Fibroblast of mammary gland (primary cell): ENCODE results near the gene SPDEF.

ENCODE experiments used
- DNase-seq: peaks from one replicate; pipeline ENCODE4 v3.0.0-alpha.2; 2010; ENCODE audit warnings: low read depth
- H3K4me3 ChIP-seq: 2 replicates; pipeline ENCODE4 v1.5.1; 2011; ENCODE audit warnings: low read depth, mild to moderate bottlenecking, low read length, moderate library complexity; ENCODE audit not compliant: control insufficient read depth
- TF ChIP-seq, protein P1 (sequence below): conservative IDR thresholded peaks from 2 replicates; pipeline ENCODE4 v1.5.1; 2011; ENCODE audit warnings: low read depth, low read length, inconsistent platforms; ENCODE audit not compliant: control insufficient read depth, insufficient read depth

Gene SPDEF

DNA sequence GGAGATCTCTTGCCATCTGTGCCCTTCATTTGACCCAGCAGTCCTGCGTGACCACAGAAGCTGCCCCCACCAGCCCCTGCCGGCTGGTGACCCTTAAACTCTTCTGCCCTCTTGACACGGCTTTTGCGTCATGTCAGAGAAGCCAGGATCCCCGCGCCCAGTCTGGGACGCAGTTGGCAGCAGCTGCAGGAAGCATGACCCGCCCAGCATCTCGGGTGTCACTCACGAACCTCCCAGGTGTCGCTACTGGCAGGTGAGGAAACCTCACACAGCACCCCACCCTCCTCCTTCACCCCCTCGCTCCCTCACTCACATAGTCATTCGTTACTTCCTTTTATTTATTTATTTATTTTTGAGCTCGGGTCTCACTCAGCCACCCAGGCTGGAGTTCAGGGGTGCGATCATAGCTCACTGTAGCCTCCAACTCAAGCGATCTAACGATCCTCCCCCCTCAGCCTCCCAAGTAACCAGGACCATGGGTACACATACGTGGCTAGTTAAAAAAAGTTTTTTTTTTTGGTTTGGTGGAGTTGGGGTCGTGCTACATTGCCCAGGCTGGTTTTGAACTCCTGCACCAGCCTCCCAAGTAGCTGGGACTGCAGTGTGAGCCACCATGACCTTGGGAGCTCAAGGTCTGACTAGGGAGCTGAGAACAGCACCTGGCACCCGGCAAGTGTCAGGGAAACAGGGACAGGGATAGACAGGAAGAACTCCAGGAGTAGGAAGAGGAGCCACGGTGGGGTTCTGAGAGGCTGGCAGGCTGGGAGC, 14.1 kb upstream of the SPDEF start:
- DNase-seq: no peak
- TF ChIP-seq, protein P1, sequence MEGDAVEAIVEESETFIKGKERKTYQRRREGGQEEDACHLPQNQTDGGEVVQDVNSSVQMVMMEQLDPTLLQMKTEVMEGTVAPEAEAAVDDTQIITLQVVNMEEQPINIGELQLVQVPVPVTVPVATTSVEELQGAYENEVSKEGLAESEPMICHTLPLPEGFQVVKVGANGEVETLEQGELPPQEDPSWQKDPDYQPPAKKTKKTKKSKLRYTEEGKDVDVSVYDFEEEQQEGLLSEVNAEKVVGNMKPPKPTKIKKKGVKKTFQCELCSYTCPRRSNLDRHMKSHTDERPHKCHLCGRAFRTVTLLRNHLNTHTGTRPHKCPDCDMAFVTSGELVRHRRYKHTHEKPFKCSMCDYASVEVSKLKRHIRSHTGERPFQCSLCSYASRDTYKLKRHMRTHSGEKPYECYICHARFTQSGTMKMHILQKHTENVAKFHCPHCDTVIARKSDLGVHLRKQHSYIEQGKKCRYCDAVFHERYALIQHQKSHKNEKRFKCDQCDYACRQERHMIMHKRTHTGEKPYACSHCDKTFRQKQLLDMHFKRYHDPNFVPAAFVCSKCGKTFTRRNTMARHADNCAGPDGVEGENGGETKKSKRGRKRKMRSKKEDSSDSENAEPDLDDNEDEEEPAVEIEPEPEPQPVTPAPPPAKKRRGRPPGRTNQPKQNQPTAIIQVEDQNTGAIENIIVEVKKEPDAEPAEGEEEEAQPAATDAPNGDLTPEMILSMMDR: no peak
- H3K4me3 ChIP-seq: no peak overlapping the region

DNA sequence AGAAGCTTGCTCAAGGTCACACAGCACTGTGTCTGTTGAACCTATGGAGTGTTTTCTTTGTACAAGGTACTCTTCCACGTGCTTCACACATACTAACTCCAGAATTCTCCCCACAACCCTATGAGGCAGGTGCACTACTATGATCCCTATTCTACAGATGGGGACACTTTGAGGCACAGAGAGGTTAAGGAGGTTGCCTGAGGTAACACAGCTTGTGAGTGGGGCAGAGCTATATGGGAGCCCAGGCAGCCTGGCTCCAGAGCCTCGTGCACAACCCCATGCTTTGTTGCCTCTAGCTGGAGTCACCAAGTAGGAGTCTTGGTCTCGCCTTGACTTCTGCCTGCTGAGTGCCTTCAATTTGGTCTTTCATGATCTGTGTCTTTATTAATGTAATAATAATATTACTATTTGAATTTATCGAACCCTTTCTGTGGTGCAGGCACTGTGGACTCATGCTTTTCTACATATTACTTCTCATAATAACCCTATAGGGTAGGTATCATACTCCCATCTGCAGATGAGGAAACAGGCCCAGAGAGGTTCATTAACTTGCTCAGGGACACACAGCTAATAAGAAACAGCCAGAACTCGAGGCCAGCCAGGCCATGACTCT, 13.3 kb upstream of the SPDEF start:
- no peak for DNase-seq
- no peak overlapping the region for H3K4me3 ChIP-seq

DNA sequence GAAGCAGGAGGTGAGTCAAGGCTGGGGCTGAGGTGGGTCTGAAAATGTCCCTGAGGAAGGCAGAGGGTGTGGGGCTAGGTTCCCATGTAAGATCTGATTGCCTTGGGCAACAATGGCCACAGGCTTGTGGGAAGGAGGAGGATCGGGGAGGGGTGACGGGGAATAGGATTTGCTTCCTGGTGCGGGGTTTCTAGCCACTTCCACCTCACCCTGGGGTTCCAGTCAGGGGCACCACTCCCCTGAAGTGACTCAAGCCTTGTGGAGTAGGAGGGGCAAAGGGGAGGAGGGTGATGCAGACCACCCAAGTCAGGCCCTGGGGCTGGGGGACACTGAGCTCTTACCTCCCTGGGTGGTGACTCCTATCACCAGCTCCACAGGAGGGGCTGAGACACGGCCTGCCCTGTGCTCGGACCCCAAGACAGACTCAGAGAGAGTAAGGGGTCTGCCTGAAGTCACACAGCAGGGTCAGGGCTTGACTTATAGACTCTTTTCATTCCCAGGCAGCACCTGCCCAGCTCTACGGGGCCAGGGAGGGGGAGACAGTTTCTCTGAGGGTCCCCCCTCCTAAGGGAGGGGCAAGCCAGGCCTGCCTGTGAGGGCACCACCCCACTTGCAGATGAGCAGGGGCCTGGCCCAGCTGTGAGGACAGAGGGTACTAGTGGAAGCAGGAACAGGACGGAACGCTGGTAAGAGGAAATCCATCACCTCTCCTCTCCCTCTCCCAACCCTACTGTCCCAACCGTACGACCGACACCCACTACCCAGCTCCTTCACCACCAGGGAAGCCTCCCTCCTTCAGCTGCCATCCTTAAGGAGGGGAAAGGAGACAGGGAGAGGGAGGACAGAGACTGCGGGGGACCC, 12.4 kb upstream of the SPDEF start:
- TF ChIP-seq, protein P1: no peak
- H3K4me3 ChIP-seq: no peak overlapping the region
- no peak for DNase-seq

More for the DNA sequence above, 13.3 kb upstream of the SPDEF start:
- TF ChIP-seq, protein P1: no peak

DNA sequence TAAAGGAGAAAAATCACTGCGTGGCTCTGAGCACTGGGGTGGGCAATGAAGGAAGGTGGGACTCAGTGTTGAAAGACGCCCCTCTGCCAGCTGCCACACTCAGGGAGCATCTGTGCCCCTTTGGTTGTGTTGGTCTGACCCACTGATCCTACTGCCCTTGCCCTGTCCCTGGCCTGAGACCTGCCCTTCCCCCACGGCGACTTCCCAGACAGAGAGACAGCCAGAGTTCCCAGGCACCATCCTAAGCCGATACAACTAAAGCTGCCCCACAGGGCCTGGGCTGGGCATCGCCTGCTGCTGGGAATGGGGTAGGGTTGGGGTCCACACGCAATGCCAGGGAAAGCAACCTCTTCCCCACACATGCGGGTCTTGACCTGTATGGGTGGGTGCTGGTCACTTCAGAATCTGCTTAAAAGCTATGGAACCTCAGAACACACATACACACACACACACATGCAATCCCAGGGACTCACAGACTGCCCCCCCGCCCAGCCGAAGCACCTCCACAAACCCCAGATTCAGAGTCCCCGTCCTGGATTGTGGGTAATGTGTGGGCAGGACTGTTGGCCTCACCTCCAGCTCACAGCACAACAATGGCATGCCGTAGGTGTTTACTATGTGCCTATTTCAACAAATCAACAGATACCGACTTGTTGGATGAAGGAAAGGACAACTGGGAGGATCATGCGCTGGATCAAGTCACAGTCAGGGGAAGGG, 10.9 kb upstream of the SPDEF start:
- TF ChIP-seq, protein P1: no peak
- no peak for DNase-seq

DNA sequence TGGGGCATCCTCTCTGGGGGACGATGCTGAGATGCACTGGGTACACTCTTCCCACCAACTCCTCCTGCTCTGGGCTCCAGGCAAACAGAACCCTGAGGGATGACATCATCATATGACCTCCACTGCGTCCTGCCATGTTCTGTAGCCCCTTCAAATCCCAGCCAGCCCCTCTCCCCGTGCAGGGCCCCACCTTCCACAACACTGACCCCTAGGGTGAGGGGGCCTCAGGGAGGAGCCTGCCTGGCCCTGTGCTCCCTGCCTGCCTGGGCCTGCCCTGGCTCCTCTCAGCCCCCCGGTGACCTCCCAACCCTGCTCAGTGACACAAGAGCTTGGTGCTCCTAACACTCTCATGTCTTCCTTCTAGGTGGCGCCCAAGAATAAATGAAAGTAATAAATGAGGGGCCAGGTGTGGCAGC, 9.6 kb upstream of the SPDEF start:
- H3K4me3 ChIP-seq: no peak overlapping the region
- TF ChIP-seq, protein P1: no peak
- DNase-seq: no peak

More for the DNA sequence above, 10.9 kb upstream of the SPDEF start:
- H3K4me3 ChIP-seq: no peak overlapping the region

DNA sequence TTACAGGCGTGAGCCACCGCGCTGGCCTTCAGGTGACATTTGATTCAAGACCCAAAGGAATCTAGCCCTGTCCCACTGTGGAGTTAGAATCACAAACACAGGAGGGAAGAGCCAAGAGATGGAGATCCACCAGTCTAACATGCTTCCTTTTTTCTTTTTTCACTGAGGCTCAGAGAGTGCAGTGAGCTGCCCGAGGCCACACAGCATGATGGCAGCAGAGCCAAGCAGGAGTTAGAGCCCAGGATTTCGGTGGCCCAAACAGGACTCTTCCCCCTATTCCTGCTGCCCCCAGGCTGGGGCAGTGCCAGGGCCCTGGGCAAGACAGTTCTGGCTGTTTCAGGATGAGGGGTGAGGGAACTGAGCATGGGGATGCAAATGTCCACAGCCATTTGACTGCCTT, 8.1 kb upstream of the SPDEF start:
- no peak for DNase-seq
- TF ChIP-seq, protein P1: no peak
- H3K4me3 ChIP-seq: no peak overlapping the region
